Pons (tissue), 1 donor: ENCODE results near the gene PPP1R13B.

Source experiments
- DNase-seq: peaks from one replicate; pipeline ENCODE4 v3.0.0-alpha.2; 2016; ENCODE audit warnings: low spot score

PPP1R13B gene

DNA sequence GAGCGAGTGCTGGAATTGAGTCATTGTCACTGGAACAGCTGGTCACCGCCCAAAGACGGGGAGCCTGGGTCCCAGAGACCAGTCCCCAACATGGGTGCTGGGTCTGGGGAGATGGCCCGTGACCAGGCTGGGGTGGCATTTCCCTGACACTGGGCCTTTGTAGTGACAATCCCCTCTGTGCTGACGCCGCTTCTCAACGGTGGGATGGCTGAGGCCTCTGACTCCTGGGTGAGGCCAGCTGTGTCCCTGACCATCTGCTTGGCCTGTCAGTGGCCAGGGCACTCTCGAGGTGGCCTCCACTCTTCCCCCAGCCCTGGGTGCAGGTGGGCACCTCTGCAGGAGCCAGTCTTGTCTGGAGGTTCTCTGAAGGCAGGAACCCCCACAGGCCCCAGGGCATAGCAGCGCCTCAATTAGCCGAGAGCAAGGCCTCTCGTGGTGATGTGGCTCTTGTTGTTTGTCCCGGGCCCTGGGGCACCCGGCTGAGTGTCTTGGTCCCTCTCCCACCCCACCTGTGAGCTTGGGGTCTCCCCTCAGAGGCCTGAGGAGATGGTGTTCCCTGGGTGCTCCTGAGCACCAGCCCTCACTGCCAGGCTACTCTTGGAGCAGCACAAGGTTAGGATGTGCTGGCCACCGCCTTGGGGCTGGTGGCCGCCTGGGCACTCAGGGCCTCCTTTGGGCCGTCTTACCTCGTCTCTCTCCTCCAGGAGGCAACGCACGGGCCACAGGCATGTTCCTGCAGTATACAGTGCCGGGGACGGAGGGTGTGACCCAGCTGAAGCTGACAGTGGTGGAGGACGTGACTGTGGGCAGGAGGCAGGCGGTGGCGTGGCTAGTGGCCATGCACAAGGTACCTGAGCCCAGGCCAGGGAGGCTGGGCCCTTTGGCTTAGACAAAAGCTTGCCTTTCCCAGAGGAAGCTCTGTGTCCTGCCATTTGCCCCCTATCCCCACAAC lies 115.2 kb downstream of the PPP1R13B start:
- DNase-seq: no peak

DNA sequence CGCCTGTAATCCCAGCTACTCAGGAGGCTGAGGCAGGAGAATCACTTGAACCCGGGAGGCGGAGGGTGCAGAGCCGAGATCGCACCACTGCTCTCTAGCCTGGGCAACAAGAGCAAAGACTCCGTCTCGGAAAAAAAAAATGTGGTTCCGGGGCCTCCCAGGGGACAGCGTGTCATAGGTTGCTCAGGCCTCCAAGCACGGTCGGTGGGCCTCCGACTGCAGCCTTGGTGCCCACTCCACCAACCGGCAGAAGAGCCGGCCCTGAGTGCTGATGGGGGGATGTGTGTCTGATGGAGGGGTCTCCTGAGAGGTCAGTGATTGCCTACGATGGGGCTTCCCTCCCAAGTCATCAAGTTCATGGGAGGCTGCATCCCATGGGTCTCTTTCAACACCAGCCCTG lies 115.9 kb downstream of the PPP1R13B start:
- DNase-seq: no peak

DNA sequence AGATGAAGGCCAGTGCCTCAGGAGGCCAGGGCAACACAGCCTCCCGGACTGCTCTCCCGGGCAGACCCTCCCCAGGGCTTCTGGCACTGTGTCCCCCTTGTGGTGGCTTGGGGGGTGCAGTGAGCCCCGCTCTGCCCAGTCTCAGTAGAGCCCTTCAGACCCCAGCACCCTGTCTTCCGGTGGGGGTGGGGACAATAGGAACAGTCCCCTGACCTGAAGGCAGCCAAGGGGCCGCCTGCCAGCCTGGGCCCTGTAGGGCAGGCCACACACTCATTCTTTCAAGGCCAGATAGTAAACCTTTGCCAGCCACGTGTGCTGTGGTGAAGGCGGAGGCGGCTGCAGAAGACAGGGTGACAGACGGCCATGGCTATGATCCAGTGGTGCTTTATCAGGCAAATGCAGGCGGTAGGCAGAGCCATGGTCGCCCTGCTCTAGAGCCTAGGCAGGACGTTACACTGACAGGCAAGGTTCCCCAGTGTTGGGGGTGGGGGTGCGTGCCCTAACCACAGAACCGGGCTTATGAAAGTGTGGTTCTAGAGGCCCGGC lies 116.8 kb downstream of the PPP1R13B start:
- no peak for DNase-seq

DNA sequence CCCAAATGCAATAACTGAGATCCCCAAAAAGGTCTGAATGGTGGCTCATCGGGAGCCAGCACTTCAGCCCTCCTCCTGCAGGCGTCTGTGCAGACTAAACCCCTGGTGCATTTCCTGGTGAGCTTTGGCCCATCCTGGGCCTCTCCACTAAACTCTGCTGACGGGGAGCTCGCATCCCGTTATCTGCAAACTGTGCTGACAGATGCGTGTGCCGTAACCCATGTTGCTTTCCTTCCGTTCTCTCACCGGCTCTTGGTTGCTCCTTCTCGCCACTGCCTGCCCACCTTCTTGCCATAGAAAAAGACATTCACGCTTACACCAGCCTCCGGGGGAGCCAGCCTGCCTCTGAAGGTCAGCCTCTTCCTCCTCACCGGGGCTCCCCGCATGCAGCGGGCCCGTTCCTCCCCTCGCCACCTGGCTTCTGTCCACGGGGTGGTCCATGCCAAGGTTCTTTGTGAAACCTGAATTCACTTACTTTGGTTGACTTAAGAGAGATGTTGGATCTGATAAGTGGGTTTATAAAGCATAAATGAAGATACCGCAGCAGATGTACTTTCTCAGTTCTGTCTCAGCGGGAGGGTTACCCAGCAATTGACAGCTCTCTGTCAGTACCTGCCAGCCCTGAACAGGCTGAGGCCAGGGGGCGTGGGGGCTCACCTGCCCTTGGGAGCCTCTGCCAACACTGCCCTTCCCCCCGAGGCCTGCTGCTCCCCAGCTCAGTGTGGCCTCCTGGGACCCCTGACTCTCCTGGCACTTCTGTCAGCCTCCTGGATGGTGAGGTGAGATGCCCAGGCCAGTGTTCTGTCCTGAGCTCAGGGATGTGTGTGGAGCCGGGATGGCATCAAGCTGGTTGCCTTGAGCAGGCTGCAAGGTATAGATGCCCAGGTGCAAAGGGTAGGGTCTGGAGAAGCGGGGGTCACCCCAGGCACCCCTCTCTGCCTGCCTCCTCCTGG lies 117.6 kb downstream of the PPP1R13B start:
- no peak for DNase-seq

DNA sequence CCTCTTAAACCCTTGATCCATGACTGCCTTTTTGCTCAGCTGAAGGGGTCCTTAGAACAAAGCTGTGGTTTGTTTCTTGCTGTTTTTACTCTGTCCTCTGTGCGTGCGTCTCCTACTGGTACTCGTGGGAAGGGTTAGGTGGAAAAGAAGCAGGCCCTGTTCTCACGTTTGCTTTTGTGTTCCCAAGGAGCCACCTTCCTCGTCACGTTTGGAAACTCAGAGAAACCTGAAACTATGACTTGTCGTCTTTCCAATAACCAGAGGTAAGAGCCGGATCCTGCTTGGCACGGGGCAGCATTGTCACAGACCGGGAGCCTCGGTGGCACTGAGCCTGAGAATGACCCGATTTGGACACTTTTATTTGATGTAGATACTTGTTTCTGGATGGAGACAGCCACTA lies 118.7 kb downstream of the PPP1R13B start:
- DNase-seq: peak; percentile 62

DNA sequence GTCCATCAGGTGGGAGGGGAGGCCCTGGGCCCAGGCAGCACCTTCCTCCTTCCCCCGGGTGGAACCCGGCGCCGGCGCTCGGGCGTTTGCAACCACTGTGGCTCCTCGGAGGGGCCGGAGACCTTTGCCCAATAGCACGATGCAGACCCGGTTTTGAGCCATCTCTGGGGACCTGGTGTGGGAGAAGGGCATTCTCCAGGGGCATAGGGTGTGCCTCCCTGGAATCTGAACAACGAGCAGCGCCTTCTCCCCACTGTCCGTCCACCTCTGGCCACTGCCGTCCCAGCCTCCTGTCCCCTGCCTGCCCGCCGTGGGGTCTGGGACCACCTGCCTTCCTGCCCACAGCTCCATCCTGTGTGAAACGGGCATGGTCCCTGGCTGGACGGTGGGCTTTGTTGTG lies 119.2 kb downstream of the PPP1R13B start:
- DNase-seq: no peak

DNA sequence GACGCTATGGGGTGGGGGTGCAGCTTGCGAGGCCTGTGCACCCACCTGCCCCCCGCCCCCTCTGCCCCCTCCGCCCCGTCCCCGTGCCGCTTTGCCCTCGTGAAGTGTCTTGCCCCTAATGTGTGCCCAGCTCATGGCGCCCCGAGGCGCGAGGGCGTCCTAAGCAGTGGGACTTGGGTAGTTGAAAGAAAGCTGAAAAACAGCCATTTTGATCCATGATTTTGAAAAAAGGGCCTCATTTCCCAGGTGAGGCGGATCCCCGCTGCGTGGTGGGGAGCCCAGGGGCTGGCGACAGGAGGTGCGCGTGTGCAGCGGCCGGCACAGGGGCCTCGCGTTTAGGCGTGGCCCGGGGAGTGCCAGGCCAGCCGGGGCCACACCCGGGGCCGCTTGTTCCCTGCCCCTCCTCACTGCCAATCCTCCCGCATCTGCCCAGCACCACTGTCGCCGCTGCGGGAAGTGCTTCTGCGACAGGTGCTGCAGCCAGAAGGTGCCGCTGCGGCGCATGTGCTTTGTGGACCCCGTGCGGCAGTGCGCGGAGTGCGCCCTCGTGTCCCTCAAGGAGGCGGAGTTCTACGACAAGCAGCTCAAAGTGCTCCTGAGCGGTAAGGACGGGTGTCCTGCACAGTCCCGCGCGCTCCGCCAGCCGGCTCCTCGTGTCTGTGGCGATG lies 119.9 kb downstream of the PPP1R13B start:
- DNase-seq: no peak

DNA sequence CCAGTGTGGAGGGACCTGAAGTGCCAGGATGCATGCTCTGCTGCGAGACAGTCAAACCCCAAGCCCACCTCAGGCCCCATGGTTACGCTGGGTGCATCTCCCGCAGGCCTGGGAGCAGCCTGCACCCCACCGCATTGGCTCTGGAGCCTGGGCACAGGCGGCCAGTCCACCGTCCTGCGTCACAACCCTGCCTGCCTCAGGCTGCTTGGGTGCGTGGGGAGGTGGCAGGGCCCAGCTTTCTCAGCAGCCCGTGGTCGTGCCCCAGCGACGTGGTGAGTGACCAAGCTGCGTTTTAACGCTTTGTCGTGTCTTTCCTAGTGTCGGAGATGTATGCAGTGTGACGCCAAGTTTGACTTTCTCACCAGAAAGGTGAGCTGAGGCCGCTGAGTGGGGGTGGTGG lies 120.9 kb downstream of the PPP1R13B start:
- DNase-seq: no peak

DNA sequence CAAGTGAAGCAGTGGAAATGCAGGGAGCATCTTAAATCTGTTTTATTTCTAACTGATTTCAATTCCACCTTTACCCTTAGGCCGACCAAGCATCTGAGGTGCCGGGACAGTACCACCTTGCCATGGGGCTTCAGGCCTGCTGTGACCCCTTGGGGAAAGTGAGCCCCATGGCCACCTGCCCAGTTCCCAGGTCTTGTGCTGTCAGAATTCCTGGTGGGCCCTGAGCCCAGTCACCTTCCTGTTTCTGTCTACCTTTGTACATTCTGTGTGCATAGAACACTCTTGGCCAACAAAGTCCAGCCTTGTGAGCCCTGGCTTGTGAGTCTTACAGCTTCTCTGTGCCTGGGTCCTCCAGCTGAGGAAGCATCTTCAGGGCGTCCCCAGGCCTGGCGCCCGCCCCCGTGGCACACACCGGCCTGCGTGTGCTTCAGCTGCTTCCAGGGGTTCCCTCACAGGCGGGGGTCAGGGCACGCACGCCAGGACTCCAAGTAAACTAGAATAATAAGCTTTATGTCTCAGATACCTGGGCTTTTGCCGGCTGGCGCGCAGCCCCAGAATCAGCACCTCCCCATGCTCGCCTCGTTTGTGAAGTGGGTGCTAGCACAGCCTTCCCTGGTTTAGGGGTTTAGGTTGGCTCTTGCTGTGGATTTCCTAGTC lies 121.5 kb downstream of the PPP1R13B start:
- no peak for DNase-seq

DNA sequence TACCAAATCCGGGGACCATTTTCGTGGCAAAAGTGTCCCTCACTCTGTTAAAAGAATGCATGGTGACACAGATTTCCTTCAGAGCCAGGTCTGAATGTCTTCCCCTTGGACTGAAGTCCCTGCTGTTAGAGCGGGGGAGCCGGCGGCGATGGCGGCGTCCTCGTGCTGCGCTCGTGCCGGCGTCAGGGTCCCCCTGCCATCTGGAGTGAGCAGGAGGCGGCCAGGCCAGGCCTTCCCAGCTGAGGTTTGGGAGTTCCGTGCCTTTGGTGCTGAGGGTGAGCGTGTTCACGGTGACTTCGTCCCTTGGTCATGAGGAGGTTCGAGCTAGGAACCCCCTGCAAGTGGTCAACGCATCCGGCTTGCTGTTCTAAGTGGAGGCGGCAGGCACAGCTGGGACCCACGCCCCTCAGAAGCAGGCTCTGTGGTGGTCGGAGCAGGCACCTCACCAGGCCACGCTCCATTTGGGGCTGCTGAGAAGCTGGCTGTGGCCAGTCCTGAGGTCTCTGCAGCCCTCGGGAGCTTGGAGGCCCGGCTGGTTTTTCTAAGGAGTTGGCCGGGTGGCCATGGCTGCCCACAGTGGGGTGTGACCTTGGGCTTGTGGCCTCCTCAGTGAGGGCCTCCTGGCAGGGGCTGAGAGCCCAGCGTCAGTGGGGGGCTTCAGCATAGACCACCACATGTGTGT lies 122.2 kb downstream of the PPP1R13B start:
- no peak for DNase-seq

DNA sequence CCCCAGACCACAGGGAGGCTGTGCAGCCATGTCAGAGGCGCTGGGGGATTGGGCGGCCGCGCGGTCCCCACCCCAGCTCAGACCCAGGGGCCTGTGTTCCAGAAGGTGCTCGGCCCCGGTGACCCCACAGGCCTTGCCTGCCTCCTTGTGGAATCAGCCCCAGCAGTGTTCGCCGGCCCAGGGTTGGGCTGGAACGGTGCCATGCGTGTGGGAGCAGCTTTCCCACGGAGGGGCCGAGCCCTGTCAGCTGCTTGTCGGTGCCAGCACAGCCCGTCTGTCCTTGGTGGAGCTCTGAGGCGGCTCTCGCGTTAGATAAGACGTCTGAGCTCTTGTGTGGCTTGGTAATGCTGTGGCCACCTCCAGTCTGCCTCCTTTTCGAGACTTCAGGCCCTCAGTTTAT lies 123.3 kb downstream of the PPP1R13B start:
- no peak for DNase-seq

DNA sequence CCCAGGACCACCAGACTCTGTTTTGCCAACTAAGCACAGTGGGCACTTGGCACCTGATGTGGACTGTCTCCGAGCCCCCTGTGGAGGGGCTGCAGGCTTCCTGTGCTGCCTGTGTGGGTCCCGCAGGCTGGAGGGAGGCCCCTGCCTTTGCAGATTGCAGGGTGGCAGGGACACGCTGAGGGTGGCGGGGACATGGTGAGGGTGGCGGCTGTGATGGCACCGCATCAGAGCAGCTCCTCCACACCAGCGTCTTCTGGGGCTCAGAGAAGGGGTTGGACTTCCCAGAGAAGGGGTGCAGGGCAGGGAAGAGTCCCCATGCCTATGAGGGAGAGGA lies 123.7 kb downstream of the PPP1R13B start:
- no peak for DNase-seq

DNA sequence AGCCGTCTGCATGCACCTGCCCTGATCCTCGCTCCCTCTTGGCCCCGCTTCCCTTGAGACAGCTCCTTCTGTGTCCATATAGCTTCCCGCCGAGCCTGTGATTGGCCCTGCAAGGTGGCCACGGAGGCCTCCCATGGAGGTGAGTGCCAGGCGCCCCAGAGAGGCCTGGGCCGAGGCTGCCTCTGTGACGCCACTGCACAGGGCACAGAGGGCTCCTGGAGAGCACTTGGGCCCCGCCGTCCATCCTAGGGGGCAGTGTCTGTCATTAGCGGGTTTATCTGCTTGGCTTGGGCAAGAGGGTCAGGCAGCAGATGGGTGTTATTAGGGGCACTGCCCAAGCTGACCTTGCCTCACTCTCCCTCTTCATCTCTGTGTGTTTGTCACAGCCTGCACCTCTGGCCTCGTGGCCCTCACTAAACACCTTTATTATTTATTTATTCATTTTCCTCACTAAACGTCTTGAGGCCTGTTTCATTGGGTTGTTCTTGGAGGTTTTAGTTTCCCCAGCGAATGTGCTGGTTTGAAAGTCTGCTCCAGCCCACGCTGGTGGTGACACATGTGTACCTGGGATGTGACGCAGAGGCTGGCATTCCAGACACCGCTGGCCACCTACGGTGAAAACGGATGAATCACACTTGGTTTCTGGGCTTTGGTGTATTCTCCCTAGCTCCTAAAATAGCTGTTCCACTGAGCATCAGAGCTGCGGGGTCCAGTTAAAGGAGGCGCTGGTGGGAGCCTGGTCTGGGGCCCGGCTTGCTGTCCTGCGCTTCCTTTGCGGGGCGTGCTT lies 125.8 kb downstream of the PPP1R13B start:
- DNase-seq: no peak

DNA sequence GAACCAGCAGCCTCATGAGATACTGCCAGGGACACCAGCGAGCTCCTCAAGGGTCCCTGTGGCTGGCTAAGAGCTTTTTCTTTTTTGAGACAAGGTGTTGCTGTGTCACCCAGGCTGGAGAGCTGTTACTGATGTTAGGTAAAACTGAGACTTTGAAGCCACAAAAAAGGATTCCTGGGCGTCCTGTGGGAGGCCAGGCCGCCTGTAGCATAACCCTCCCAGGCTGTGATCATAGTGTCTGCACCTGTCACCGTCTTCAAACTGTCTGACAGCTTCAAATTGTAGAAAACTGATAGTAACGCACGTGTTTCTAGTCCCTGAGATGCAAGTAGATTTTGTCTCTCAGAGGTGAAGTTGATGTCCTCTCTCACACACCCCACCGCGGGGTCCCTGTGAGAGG lies 127.6 kb downstream of the PPP1R13B start:
- DNase-seq: no peak

DNA sequence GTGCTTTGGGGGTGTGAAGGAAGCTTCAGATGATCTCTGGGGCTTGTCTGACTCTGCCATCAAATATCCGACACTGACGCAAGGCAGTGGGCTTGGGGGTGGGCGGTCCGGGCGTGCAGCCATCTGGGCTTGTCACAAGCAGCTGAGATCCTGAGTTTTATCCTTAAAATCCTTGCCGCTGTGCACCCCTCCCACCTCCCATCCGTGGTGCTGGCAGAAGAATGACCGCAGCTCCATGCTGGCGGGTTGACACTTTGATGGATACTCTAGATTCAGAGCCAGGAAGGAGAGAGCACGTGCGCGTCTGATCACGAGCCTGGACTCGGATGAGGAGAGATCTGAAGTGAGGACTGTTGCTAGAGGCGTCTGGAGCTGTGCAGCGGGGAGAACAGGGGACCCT lies 128.8 kb downstream of the PPP1R13B start:
- DNase-seq: no peak

DNA sequence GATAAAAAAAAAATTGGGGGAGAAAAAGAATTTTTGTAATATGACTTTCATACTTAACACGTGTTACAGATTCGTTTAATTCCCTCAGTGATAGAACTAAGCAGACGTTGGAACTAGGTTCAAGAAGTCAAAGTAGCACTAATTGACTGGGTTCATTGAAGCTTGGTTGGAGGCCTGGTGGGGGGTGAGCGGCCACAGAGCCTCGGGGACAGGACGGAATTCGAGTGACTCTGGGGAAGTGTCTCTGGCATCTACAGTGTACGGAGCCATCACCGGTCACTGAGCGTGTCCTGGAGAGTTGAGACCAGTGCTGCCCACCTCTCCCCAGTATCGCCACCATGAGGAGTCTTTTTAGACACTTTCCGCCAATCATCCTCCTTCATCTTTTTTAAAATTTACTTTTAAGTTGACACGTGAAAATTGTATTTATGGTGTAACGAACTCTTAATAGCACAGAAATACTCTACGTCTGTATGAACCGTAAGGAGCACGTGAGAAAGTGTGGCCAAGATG lies 130.4 kb downstream of the PPP1R13B start:
- DNase-seq: no peak

DNA sequence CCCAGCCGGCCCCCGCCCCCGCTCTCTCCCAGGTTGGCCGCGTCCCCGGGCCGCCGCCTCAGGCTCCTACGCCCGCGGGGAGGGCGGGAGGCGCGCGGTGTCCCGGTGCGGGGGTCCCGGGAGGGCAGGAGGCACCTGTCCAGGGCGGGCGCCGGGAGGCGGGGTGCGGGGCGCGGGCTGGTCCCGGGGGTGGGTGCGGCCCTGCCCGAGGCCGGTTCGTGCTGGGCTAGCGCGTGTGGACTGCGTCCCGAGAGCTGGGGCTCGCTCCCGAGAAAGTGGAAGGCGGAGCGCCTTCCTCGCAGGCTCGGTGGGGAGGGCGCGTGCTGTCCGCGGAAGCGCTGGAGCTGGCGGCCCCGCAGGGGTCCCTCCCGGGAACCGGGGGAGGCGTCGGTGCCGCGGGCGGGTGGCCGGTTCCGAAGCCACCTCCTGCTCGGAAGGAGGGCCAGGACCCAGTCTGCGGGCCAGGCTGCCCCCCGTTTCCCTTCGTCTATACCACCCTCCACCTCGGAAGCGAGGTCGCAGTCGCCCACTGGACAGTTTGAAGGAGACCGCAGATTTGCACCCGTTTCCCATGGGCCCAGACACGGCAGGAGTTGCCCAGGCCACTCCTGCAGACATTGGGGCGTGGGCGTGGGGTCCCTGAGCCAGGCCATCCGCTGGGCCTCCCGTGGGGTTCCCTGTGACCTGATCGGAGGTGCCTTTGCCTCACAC lies 131.1 kb downstream of the PPP1R13B start:
- DNase-seq: no peak

DNA sequence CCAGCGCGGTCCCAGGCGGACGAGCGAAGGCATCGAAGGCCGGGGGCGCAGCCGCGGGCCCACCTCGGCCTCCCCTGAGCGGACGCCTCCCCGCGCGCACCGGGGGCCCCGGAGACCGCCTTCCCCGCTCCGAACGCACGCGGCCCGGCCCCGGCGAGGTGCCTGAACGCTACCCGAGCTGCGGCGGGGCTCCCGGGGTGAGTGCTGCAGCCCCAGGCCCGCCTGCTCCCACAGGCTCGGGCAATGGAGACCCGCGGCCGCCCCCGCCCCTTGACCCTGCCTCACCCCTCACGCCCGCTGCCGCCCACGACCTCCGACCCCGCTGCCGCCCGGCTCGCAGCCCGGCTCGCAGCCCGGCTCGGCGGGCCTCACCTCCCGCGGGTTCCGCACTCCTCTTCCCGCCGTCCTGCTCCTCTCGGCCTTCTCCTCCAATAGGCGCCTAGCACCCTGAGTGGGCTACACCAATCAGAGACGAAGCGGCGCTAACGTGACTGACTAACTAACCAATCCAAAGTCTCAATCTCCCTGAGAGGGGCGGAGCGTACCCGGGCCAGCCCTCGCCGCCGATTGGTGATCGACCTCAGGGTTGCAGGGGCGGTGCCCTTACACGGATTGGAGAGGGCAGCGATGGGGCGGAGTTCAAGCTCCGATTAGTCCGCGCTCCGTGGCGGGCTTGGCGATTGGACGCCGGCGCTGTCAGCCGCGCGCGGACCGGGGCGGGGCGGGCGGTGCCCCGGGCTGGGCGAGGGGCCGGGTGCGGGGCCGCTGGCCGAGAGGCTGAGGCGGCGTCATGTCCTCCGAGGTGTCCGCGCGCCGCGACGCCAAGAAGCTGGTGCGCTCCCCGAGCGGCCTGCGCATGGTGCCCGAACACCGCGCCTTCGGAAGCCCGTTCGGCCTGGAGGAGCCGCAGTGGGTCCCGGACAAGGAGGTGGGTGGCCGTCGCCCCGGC lies 132.0 kb downstream of the PPP1R13B start, which contains the start of the genes XRCC3 and ZFYVE21:
Gene XRCC3, minus strand, starts transcription at position 400 of the 949 bp plus-strand sequence. CDS start 4,364 bp downstream, outside the sequence.
Gene ZFYVE21, plus strand, starts transcription at position 759 of the 949 bp plus-strand sequence. Its CDS starts 32 bp downstream, at position 791.
- DNase-seq: peak; percentile 99
